ENCODE measurements around the gene ARMC7.

- TF ChIP-seq ZNF274 (IDR thresholded peaks at IDR 0.05; ENCODE audit: low read depth, low read length) (no peak), YY1 (IDR thresholded peaks at IDR 0.05; ENCODE audit: insufficient read depth, insufficient read length) (no peak)
Measured at GRCh38 chr17:75077072-75077495, 32.7 kb upstream of the ARMC7 start.

All from NT2/D1 (cell line).